ENCODE measurements around the gene SIGLEC14. TPM values are rescaled to one million over a fixed set of nuclear protein-coding genes. Genes with fewer than 3 reads are reported as not detected.

Gene SIGLEC14
- total RNA-seq, 4 donors from 2014 or later = 0.95 to 12.4 TPM; not detected in 2

- H3K27me3 ChIP-seq = no peaks in the 10 kb centered on the region
- H3K4me1 ChIP-seq = no peaks in the 10 kb centered on the region
- no peak overlapping the region for H3K27ac ChIP-seq
- H3K36me3 ChIP-seq = no peaks in the 10 kb centered on the region
- H3K4me3 ChIP-seq = no peak overlapping the region
- no peak for DNase-seq
- no peak for TF ChIP-seq CTCF (IDR thresholded peaks at IDR 0.05)
- TF ChIP-seq POLR2A (IDR thresholded peaks at IDR 0.05) = no peak
- no peaks in the 10 kb centered on the region for H3K9me3 ChIP-seq
Measured at GRCh38 chr19:51664997-51665396, 18.4 kb upstream of the SIGLEC14 start.

- no peak for TF ChIP-seq POLR2A (IDR thresholded peaks at IDR 0.05)
- TF ChIP-seq CTCF (IDR thresholded peaks at IDR 0.05) = no peak
- no peaks in the 10 kb centered on the region for H3K9me3 ChIP-seq
- no peaks in the 10 kb centered on the region for H3K27me3 ChIP-seq
- H3K36me3 ChIP-seq = no peaks in the 10 kb centered on the region
- no peak overlapping the region for H3K27ac ChIP-seq
- no peaks in the 10 kb centered on the region for H3K4me1 ChIP-seq
- DNase-seq = no peak
- H3K4me3 ChIP-seq = no peak overlapping the region
Measured at GRCh38 chr19:51664131-51664530, 17.5 kb upstream of the SIGLEC14 start.

GRCh38 chr19:51663650-51664049 is 17.0 kb upstream of the SIGLEC14 start:
- no peak for DNase-seq
- no peaks in the 10 kb centered on the region for H3K9me3 ChIP-seq
- TF ChIP-seq CTCF (IDR thresholded peaks at IDR 0.05) = no peak
- no peak for TF ChIP-seq POLR2A (IDR thresholded peaks at IDR 0.05)
- no peaks in the 10 kb centered on the region for H3K27me3 ChIP-seq
- H3K4me1 ChIP-seq = no peaks in the 10 kb centered on the region
- H3K27ac ChIP-seq = no peak overlapping the region
- H3K4me3 ChIP-seq = no peak overlapping the region
- H3K36me3 ChIP-seq = no peaks in the 10 kb centered on the region

- H3K27ac ChIP-seq = no peak overlapping the region
- H3K4me3 ChIP-seq = no peak overlapping the region
- no peaks in the 10 kb centered on the region for H3K27me3 ChIP-seq
- H3K36me3 ChIP-seq = no peaks in the 10 kb centered on the region
- peak; percentile 64 to 89 (median 82) for DNase-seq
- no peaks in the 10 kb centered on the region for H3K9me3 ChIP-seq
- H3K4me1 ChIP-seq = no peaks in the 10 kb centered on the region
- TF ChIP-seq CTCF (IDR thresholded peaks at IDR 0.05) = peak; percentile 29 to 73 (median 44)
- no peak for TF ChIP-seq POLR2A (IDR thresholded peaks at IDR 0.05)
Measured at GRCh38 chr19:51660975-51661600, 14.5 kb upstream of the SIGLEC14 start.

- Histone ChIP-seq H3K4me1 (peaks cover 0 to 7% (median 0%) of the 10 kb centered on the region in 4 donors), H3K9me3 (no peaks in the 10 kb centered on the region), H3K27ac (no peak overlapping the region), H3K4me3 (no peak overlapping the region), H3K36me3 (no peaks in the 10 kb centered on the region), H3K27me3 (no peaks in the 10 kb centered on the region)
- no peak for DNase-seq
- TF ChIP-seq POLR2A (IDR thresholded peaks at IDR 0.05) (no peak), CTCF (IDR thresholded peaks at IDR 0.05) (no peak)
Measured at GRCh38 chr19:51654783-51655182, 8.2 kb upstream of the SIGLEC14 start.

GRCh38 chr19:51653162-51653561 is 6.5 kb upstream of the SIGLEC14 start:
- no peak overlapping the region for H3K27ac ChIP-seq
- H3K4me3 ChIP-seq = no peak overlapping the region
- peaks cover 0 to 7% (median 0%) of the 10 kb centered on the region in 4 donors for H3K4me1 ChIP-seq
- no peaks in the 10 kb centered on the region for H3K9me3 ChIP-seq
- no peak for TF ChIP-seq POLR2A (IDR thresholded peaks at IDR 0.05)
- no peak for TF ChIP-seq CTCF (IDR thresholded peaks at IDR 0.05)
- no peak for DNase-seq
- no peaks in the 10 kb centered on the region for H3K27me3 ChIP-seq
- no peaks in the 10 kb centered on the region for H3K36me3 ChIP-seq
